Neural cell (in vitro differentiated cells): ENCODE measurements around the gene TUT1. TPM values are rescaled to one million over a fixed set of nuclear protein-coding genes. Genes with fewer than 3 reads are reported as not detected.

Source experiments
- H2AFZ ChIP-seq: fragments of 200-600, 300-800 bp; sonication (generic), shearing (Covaris generic); 2 replicates; pipeline ENCODE4 v1.6.0; 2014; ENCODE audit warnings: low read depth, mild to moderate bottlenecking, antibody characterized with exemption, low read length, moderate library complexity
- H3F3A ChIP-seq: fragments of 200-600 bp; shearing (Covaris generic); 2 replicates; pipeline ENCODE4 v1.6.1; 2016; ENCODE audit warnings: mild to moderate bottlenecking, moderate library complexity, mixed read lengths, antibody characterized with exemption, low read length; ENCODE audit not compliant: insufficient read depth, poor library complexity, severe bottlenecking
- H3K27ac ChIP-seq: fragments of 200-600, 300-800 bp; sonication (generic), shearing (Covaris generic); 2 replicates; pipeline ENCODE4 v1.5.1; 2014; ENCODE audit warnings: mild to moderate bottlenecking, low read length, moderate library complexity
- H3K27me3 ChIP-seq: fragments of 300-800, 200-600 bp; sonication (generic), shearing (Covaris generic); 2 replicates; pipeline ENCODE4 v1.6.0; 2014; ENCODE audit warnings: mild to moderate bottlenecking, low read depth, low read length, moderate library complexity; ENCODE audit not compliant: insufficient read depth
- H3K36me3 ChIP-seq: fragments of 300-800, 200-600 bp; sonication (generic), shearing (Covaris generic); 2 replicates; pipeline ENCODE4 v1.5.1; 2014; ENCODE audit warnings: mild to moderate bottlenecking, antibody characterized with exemption, low read length, moderate library complexity; ENCODE audit not compliant: insufficient read depth
- H3K4me2 ChIP-seq: fragments of 300-800, 200-600 bp; sonication (generic), shearing (Covaris generic); 2 replicates; pipeline ENCODE4 v1.6.0; 2014; ENCODE audit warnings: mild to moderate bottlenecking, low read length
- H3K4me3 ChIP-seq: fragments of 300-800, 200-600 bp; sonication (generic), shearing (Covaris generic); 2 replicates; pipeline ENCODE4 v1.5.1; 2014; ENCODE audit warnings: mild to moderate bottlenecking, low read length, moderate library complexity
- H3K79me2 ChIP-seq: fragments of 200-600 bp; shearing (Covaris generic); replicated peaks from 2 replicates; pipeline ENCODE4 v1.6.0; 2014; ENCODE audit warnings: mild to moderate bottlenecking, low read length, moderate library complexity; ENCODE audit not compliant: insufficient read depth
- H3K9ac ChIP-seq: fragments of 300-800, 200-600 bp; sonication (generic), shearing (Covaris generic); 2 replicates; pipeline ENCODE4 v1.6.1; 2016; ENCODE audit warnings: mild to moderate bottlenecking, low read length, mixed read lengths
- H3K9me2 ChIP-seq: fragments of 200-600 bp; shearing (Covaris generic); 2 replicates; pipeline ENCODE4 v1.6.1; 2016; ENCODE audit warnings: mild to moderate bottlenecking, low read length, mixed read lengths; ENCODE audit not compliant: insufficient read depth
- H3K9me3 ChIP-seq: fragments of 200-600, 300-800 bp; sonication (generic), shearing (Covaris generic); 2 replicates; pipeline ENCODE4 v1.6.1; 2016; ENCODE audit warnings: mild to moderate bottlenecking, mixed run types, low read length, moderate library complexity, mixed read lengths
- H4K20me1 ChIP-seq: fragments of 200-600 bp; shearing (Covaris generic); 2 replicates; pipeline ENCODE4 v1.6.1; 2016; ENCODE audit warnings: mild to moderate bottlenecking, mixed run types; ENCODE audit not compliant: insufficient read depth
- EP300 ChIP-seq: fragments of 450-650 bp; conservative IDR thresholded peaks from 2 replicates; pipeline ENCODE4 v1.6.1; 2014; ENCODE audit warnings: antibody characterized with exemption, mild to moderate bottlenecking, moderate library complexity; ENCODE audit not compliant: poor library complexity, severe bottlenecking
- EZH2 ChIP-seq: fragments of 200-600, 300-800 bp; shearing (Covaris generic), sonication (generic); IDR thresholded peaks from 2 replicates; pipeline ENCODE4 v1.6.1; 2014; ENCODE audit warnings: antibody characterized with exemption, low read length, borderline replicate concordance, mild to moderate bottlenecking; ENCODE audit not compliant: insufficient read depth, poor library complexity, severe bottlenecking
- MXI1 ChIP-seq: fragments of 450-650 bp; conservative IDR thresholded peaks from 2 replicates; pipeline ENCODE4 v1.6.1; 2014; ENCODE audit warnings: antibody characterized with exemption, mild to moderate bottlenecking; ENCODE audit not compliant: poor library complexity, severe bottlenecking
- POLR2AphosphoS5 ChIP-seq: IDR thresholded peaks from 2 replicates; pipeline ENCODE4 v1.6.1; 2012
- RAD21 ChIP-seq: fragments of 450-650 bp; conservative IDR thresholded peaks from 2 replicates; pipeline ENCODE4 v1.6.1; 2014; ENCODE audit warnings: antibody characterized with exemption, mild to moderate bottlenecking, moderate library complexity
- SMC3 ChIP-seq: fragments of 450-650 bp; conservative IDR thresholded peaks from 2 replicates; pipeline ENCODE4 v1.6.1; 2014; ENCODE audit warnings: antibody characterized with exemption, mild to moderate bottlenecking, moderate library complexity; ENCODE audit not compliant: poor library complexity
- TAF1 ChIP-seq: IDR thresholded peaks from 2 replicates; pipeline ENCODE4 v1.6.1; 2012; ENCODE audit warnings: low read depth
- polyA plus RNA-seq: library from polyadenylated mRNA; depleted of rRNA; stranded (reverse); fragments of >200 nt; gene quantifications from 2 replicates; pipeline ENCODE4 v1.2.3, GENCODE V29; 2014
- TF ChIP-seq, protein P1 (sequence below): fragments of 450-650 bp; IDR thresholded peaks from 2 replicates; pipeline ENCODE4 v1.5.1; 2014; ENCODE audit warnings: antibody characterized with exemption, mild to moderate bottlenecking, moderate library complexity; ENCODE audit not compliant: poor library complexity, severe bottlenecking
- TF ChIP-seq, protein P2 (sequence below): IDR thresholded peaks from 2 replicates; pipeline ENCODE4 v1.6.1; 2012; ENCODE audit warnings: borderline replicate concordance

TUT1 gene
- polyA plus RNA-seq, 1 donor from 2014 or later = 17.8 TPM

DNA sequence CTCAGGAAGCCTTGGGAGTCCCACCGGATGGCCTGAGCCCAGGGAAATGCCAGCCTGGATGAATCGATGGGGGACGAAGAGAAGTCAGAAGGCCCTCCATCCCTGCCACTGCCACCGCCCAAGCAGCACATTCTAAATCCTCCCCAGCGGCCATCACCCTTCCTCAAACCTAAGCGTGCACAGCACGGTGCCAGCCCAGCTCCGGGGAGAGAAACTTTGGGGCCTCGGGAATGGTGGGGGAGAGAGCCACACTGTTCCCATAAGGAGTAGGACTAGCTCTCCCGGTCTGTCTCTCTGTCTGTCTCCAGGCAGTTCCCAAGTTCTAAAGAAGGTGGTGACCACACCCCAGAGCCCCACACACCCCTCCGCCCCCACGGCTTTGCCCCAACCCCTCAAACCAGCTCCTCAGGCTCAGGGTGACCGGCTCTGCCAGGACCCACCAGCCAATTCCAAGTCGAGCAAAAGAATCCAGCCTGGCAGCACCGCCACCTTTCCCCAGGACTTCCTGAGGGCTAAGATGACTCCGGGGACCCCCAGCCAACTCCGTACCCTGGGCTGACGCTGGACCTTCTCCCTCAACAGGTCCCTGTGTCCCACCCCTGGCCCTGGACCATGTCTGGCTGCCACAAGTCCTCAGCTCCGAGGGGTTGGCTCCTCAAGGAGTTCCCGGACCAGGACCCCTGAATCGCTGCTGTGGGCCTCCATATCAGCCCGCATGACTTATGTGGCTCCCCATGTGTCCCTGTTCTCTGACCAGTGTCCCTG is 47.5 kb downstream of the TUT1 start:
- H3K27ac ChIP-seq = no peak overlapping the region
- no peaks in the 10 kb centered on the region for H3F3A ChIP-seq
- no peak overlapping the region for H2AFZ ChIP-seq
- H3K9me3 ChIP-seq = no peaks in the 10 kb centered on the region
- peaks cover 60% of the 10 kb centered on the region for H3K27me3 ChIP-seq
- no peak overlapping the region for H3K9ac ChIP-seq
- TF ChIP-seq POLR2AphosphoS5 (no peak), EP300 (no peak), MXI1 (no peak), RAD21 (no peak), TAF1 (no peak), SMC3 (no peak), EZH2 (no peak)
- TF ChIP-seq, protein P1, sequence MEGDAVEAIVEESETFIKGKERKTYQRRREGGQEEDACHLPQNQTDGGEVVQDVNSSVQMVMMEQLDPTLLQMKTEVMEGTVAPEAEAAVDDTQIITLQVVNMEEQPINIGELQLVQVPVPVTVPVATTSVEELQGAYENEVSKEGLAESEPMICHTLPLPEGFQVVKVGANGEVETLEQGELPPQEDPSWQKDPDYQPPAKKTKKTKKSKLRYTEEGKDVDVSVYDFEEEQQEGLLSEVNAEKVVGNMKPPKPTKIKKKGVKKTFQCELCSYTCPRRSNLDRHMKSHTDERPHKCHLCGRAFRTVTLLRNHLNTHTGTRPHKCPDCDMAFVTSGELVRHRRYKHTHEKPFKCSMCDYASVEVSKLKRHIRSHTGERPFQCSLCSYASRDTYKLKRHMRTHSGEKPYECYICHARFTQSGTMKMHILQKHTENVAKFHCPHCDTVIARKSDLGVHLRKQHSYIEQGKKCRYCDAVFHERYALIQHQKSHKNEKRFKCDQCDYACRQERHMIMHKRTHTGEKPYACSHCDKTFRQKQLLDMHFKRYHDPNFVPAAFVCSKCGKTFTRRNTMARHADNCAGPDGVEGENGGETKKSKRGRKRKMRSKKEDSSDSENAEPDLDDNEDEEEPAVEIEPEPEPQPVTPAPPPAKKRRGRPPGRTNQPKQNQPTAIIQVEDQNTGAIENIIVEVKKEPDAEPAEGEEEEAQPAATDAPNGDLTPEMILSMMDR = no peak
- TF ChIP-seq, protein P2, sequence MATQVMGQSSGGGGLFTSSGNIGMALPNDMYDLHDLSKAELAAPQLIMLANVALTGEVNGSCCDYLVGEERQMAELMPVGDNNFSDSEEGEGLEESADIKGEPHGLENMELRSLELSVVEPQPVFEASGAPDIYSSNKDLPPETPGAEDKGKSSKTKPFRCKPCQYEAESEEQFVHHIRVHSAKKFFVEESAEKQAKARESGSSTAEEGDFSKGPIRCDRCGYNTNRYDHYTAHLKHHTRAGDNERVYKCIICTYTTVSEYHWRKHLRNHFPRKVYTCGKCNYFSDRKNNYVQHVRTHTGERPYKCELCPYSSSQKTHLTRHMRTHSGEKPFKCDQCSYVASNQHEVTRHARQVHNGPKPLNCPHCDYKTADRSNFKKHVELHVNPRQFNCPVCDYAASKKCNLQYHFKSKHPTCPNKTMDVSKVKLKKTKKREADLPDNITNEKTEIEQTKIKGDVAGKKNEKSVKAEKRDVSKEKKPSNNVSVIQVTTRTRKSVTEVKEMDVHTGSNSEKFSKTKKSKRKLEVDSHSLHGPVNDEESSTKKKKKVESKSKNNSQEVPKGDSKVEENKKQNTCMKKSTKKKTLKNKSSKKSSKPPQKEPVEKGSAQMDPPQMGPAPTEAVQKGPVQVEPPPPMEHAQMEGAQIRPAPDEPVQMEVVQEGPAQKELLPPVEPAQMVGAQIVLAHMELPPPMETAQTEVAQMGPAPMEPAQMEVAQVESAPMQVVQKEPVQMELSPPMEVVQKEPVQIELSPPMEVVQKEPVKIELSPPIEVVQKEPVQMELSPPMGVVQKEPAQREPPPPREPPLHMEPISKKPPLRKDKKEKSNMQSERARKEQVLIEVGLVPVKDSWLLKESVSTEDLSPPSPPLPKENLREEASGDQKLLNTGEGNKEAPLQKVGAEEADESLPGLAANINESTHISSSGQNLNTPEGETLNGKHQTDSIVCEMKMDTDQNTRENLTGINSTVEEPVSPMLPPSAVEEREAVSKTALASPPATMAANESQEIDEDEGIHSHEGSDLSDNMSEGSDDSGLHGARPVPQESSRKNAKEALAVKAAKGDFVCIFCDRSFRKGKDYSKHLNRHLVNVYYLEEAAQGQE = no peak
- H4K20me1 ChIP-seq = no peaks in the 10 kb centered on the region
- no peak overlapping the region for H3K4me2 ChIP-seq
- no peak overlapping the region for H3K4me3 ChIP-seq
- H3K79me2 ChIP-seq = no peaks in the 10 kb centered on the region
- no peaks in the 10 kb centered on the region for H3K9me2 ChIP-seq
- no peaks in the 10 kb centered on the region for H3K36me3 ChIP-seq

DNA sequence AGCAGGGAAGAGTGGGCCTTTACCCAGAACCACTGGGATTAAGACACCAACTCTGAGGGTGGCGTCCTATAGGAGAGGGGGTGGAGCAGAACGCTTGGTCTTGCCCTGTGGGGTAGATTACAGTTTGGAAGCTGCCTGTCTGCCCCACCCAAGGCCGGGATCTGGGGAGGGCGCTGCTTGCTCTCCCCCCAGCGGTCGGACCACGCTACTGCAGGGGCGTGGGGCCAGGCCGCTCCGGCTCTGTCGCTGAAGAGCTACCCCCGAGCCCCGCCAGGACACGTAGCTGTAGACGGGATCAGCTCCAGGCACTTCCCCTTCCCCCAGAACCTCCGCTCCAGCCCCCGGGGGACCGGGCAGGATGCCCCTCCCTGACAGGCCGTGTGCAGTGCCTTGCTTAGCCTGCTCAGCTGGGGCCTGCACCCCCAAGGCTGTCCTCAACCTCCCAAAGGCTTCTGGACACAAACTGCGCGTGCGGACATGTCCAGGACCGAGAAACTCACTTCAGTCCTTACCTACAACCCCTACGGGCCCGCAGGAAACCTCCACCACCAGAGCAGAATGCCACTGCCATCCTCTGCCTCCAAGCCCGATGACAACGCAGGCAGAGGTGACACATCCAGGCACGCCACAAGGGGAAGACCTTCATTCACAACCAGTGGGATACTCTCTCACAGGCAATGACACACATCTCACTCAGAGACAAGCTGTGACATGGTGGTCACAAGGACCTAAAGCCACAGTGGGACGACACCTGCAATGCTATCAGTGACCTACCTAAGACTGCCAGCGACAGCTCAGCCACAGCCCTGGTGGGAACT is 48.4 kb downstream of the TUT1 start:
- Histone ChIP-seq H3K9ac (no peak overlapping the region), H3K36me3 (no peaks in the 10 kb centered on the region), H3K9me2 (no peaks in the 10 kb centered on the region), H3K4me3 (no peak overlapping the region), H3K4me2 (no peak overlapping the region), H3K79me2 (no peaks in the 10 kb centered on the region), H3K27ac (no peak overlapping the region), H3K27me3 (peaks cover 56% of the 10 kb centered on the region), H3K9me3 (no peaks in the 10 kb centered on the region), H2AFZ (no peak overlapping the region), H4K20me1 (no peaks in the 10 kb centered on the region), H3F3A (no peaks in the 10 kb centered on the region)
- TF ChIP-seq RAD21 (peak; percentile 55), EP300 (no peak), TAF1 (no peak), SMC3 (peak; percentile 57)
- TF ChIP-seq, protein P1 = peak; percentile 75
